ENCODE results near the gene TACC2. TPM values are rescaled to one million over a fixed set of nuclear protein-coding genes. Genes with fewer than 3 reads are reported as not detected.
"Not testable (repeated sequence)": the region's sequence is repeated elsewhere in the genome, so short reads cannot be mapped to it uniquely, and the experiment has no call there.

TACC2 gene
- polyA plus RNA-seq, 3 donors: 35.4 to 46.8 (median 45.2) TPM

GRCh38 chr10:122021379-122021778, 32.4 kb downstream of the TACC2 start:
- DNase-seq (ENCODE audit: low read depth in 3 of 3, low spot score in 2 of 3): no peak

GRCh38 chr10:122021828-122022227, 32.9 kb downstream of the TACC2 start:
- DNase-seq (ENCODE audit: low read depth in 3 of 3, low spot score in 2 of 3): no peak

GRCh38 chr10:122022276-122022675, 33.3 kb downstream of the TACC2 start:
- DNase-seq (ENCODE audit: low read depth in 3 of 3, low spot score in 2 of 3): no peak

GRCh38 chr10:122023257-122023656, 34.3 kb downstream of the TACC2 start:
- DNase-seq (ENCODE audit: low read depth in 3 of 3, low spot score in 2 of 3): not testable (repeated sequence)

- DNase-seq (ENCODE audit: low read depth in 3 of 3, low spot score in 2 of 3): no peak
Observed at GRCh38 chr10:122029499-122030199, 40.7 kb downstream of the TACC2 start.

GRCh38 chr10:122030200-122030552, 41.2 kb downstream of the TACC2 start:
- DNase-seq (ENCODE audit: low read depth in 3 of 3, low spot score in 2 of 3): no peak

DNA sequence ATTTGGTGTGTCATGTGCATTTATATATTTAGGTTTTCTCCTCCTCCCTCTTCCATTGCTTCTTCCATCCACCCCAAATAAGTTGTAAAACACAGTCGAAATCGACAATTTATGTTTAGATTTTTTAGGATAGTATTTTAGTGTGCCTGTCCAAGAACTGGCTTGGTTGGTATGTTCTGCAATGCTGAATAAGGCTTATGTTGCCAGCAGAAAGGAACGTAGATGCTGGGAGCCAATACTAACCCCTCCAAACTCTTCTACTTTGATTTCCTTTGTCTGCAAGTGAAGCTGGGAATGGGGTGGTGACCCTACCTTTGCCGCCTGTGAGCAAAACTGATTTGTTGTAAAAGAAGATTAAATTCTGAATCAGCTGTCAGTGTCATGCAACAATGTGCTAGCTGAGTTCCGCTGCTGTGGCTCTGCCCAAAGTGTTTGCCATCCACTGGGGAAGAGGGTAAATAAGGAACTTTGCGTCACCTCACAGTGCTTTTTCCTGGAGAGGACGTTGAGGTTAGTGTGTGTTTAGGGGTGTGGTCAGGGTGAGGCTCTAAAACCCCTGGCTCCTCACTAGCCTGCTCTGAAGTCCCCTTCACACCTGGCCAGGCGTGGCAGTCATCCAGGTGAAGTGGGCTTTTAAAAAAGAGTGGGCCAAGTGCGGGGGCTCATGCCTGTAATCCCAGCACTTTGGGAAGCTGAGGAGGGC, 44.4 kb downstream of the TACC2 start:
- DNase-seq (ENCODE audit: low read depth in 3 of 3, low spot score in 2 of 3): no peak

GRCh38 chr10:122034149-122034756, 45.3 kb downstream of the TACC2 start:
- no peak for DNase-seq (ENCODE audit: low read depth in 3 of 3, low spot score in 2 of 3)

DNA sequence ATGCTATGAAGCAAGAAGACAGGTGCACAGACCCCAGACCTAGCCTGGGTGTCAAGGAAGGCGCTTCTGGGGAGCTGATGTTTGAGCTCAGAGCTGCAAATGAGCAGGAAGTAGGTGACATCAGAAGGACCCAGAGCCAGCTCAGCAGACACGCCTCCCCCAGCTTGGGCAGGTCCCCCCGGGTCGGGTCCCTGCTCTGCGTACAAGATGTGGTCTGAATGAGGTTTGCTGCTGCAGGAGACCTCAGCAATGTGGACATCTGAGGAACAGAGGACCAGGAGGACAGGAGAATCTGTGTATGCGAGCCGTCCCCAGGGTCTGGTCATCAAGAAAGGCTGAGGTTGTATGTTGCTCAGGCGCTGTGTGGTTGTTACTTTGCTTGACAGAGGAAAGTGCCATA, 51.8 kb downstream of the TACC2 start:
- DNase-seq (ENCODE audit: low read depth in 3 of 3, low spot score in 2 of 3): no peak

DNA sequence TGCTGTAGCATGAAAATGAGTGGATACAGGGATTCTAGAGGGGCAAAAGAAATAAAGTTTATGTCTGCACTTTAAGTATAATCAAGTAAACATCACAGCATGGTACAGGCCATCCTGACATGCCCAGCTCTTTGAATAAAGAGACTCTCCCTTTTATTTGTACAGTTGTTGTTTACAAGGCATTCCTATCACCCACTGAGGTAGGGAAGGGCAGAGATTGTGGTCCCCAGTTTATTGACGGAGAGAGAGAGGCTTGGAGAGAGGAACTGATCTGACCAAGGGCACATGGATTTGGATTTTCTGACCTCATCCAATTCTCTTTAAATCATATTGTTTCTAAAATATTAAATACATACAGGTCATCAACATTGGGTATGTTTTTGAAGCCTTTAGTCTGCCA, 53.9 kb downstream of the TACC2 start:
- DNase-seq (ENCODE audit: low read depth in 3 of 3, low spot score in 2 of 3): no peak

DNA sequence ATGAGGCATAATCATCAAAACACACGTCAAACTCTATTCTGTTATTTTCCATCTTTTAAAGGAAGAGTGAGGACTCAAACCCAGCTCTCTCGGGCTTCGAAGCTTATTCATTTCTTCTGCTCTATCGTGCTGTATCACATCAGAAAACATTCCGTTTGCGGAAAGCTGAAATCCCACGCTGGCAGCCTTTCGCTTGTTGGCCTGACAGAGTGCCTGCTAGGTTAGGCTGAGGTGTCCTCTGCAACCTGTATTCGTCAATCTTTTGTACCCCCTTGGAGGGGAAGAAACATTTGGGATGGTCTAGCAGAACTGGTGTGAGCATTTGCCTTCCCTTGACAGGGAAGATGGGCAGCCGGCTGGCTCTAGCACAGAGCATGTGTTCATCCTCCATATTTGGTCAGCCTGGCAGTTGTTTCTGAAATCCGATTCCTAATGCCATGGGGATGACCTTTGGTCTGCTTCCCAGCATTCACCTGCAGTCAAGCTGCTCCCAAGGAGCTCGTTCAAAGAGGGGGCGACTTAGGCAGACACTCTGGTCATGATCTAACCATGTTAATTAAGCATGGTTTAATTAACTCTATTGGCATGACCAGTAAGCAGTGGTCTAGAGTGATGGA, 55.2 kb downstream of the TACC2 start:
- peak in 2 of 3 donors; percentile 51 to 73 for DNase-seq (ENCODE audit: low read depth in 3 of 3, low spot score in 2 of 3)

DNA sequence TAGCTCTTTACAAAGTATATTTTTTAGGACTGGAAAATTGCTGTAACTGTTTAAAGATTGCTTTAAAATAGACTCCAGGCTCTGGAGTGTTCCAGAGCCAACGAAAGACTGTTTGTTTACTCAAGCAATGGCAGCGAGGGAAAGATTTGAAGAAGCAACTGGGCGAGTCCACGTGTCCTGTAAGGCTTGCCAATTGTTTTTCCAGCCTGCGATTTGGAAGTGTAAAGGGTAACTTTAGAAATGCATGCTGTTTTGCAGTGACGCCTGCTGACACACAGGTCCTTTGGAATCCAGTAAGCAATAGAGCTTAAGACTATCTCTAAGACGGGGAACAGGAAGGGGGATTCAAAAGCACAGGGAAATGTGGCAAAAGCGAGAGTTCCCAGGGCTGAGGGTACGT, 55.8 kb downstream of the TACC2 start:
- no peak for DNase-seq (ENCODE audit: low read depth in 3 of 3, low spot score in 2 of 3)

DNA sequence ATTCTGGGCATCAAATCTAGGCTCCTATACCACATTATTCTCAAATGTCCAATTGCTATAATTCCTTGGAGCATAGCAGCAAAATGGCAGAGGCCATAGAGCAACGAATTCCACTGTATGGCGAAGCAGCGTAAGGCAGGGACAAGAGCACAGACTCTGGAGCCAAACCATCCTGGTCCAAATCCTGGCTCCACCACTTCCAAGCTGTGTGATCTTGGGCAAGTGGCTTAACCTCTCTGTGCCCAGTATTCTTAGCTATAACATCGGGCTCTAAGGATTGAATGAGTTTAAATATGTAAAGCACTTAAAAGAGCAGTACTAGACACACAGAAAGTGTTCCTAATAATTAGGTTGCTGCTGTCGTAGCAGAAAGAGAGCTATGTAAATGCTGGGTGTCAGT, 56.2 kb downstream of the TACC2 start:
- no peak for DNase-seq (ENCODE audit: low read depth in 3 of 3, low spot score in 2 of 3)

DNA sequence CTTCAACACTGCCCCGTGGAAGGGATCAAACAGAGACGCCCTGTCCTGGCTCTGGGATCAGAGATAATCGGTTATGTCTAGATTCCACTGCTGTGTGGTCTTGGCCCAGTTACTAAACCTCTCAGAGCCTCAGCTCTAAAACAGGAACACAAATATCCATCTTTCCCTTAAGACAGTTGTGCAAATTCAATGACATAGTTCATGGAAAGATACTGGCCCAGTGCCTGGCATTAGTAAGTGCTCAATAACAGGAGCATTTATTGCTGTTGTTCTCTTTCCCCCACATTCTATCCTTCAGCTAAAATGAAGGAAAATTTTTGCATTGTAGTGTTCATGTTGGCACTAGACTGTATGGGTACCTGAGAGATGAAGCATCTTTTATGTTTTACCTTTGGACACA, 58.6 kb downstream of the TACC2 start:
- no peak for DNase-seq (ENCODE audit: low read depth in 3 of 3, low spot score in 2 of 3)

DNA sequence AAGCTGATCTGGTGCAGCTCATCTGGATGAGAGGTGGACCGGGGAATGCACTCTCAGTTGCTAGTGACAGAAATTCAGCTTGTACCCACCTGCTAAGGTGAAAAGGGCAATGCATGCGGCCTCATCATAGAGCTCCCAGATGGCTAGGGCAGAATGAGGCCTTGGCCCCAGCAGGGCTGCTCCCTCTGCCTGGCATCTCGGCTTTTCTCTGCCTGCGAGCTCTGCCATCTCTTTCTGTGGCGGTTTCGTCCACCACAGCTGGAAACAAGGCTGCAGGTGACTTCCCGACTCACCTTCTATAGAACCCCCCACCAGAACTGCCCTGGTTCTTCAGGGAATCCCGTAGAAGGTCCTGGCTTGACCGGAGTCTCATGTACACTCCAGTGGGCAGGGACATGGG, 60.1 kb downstream of the TACC2 start:
- no peak for DNase-seq (ENCODE audit: low read depth in 3 of 3, low spot score in 2 of 3)

GRCh38 chr10:122050311-122050710, 61.3 kb downstream of the TACC2 start:
- no peak for DNase-seq (ENCODE audit: low read depth in 3 of 3, low spot score in 2 of 3)

GRCh38 chr10:122050811-122051210, 61.8 kb downstream of the TACC2 start:
- DNase-seq (ENCODE audit: low read depth in 3 of 3, low spot score in 2 of 3): no peak

- DNase-seq (ENCODE audit: low read depth in 3 of 3, low spot score in 2 of 3): peak in 2 of 3 donors; percentile 36 to 53
Observed at GRCh38 chr10:122051609-122052385, 62.8 kb downstream of the TACC2 start.

DNA sequence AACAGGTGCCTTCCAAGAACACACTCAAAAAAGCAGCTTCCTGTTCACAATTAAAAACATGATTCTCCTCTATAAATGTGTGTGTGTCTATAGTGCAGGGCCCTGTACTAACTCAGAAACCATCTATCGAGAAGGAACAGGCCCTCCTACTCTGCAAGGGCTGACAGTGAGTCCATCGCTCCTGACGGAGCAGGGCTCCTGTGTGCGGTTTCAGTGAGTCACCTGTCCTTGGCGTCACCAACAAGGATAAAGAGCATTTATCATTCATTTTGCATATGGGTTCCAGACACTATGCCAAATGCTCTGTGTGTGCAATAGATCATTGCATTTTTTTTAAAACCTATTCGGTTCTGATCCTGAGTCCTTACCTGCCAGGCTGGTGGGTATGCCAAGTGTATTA, 63.7 kb downstream of the TACC2 start:
- no peak for DNase-seq (ENCODE audit: low read depth in 3 of 3, low spot score in 2 of 3)

DNA sequence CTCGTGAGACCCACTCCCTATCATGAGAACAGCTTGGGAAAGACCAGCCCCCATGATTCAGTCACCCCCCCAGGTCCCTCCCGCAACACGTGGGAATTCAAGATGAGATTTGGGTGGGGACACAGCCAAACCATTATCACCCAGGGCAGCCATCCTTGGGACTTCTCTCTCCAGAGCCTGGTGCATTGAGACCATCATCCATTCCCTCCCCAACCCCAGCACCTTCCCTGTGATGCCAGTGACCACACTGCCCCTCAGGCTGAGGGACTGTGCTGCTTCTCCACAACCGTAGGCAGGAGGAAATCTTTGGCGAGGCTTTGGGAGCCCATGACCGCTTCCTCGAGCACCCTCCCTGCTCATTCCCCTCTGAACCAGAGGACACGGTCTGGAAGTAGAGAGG, 64.4 kb downstream of the TACC2 start:
- no peak for DNase-seq (ENCODE audit: low read depth in 3 of 3, low spot score in 2 of 3)

Data from right renal cortex interstitium (tissue), 3 donors.